GM21367 (cell line): Measurements from ENCODE around the gene GCFC2.

Experiments
- ATAC-seq: cut with Tn5 transposase; IDR thresholded peaks from one replicate; pipeline ENCODE4 v1.9.1; 2021; ENCODE audit not compliant: unreplicated experiment

The GCFC2 gene

DNA sequence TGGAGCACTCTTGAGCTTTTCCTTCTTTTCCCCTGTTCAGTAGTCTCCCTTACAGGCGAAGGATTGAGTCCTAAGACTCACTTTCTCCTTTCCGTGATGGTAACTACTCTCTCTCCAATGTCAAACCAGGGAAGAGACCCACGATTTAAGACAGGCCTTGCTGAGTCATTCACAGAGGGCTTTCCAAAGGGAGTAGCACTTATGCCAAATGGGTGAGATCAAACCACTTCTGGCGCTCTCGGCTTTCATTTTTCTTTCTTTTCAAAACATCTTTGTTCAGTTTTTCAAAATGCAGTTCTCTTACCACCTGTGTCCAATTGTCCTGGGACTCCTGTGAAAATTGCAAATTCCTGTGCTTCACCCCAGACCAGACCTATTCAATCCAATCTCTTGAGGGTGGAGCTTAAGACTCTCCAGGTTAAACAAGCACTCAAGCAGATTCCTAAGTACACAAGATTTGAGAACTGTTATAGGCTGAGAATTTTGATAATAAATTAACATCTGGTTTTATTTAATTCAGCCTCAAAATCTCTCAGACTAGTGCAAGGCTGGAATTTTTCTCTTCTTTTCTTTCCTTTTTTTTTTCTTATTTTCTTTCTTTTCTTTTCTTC, 78.5 kb downstream of the GCFC2 start:
- no peak for ATAC-seq

DNA sequence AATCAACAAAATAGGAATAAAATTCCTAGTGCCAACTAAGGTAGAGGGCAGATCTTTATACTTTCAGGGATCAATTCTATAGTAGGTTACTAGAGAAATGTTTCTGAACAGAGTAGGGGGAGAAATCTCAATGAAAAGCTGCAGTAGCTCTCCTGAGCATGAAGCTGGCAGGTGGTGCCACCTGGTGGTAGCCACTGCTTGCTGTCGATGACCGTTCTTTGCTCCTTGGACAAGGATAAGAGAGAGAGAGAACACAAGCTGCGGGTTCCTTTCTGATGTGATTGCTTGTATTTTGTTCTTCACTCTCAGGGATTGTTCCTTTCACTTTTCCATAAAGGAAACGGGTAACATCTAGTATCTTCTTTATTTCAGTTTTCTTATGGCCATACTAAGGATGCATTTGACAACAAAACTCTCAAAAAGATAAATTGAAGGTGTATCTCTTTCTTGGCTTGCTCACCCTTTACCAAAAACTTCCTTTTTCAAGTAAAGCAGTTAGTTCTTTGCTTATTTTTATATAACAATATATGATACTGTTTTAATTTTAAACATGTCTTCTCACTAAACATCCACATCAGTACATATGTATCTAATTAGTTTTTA, 82.7 kb downstream of the GCFC2 start:
- ATAC-seq: peak; percentile 97

DNA sequence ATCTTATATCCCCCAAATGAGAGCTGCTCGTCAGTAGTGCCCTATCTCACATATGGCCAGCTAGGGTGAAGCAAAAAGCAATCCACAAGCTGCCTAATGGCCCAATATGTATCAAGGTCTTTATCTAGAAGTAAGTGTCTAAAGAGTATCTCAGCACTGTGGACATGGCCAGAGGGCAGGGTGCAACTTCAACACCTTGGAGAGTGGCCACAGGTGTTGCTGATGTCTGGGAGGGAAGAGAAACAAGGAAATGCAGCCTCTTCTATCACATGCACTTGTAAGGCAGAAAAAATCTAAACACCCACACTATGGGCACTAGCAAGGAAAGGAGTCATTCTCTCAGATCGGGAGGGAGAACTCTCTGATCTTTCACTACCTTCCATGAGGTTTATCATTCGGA, 87.8 kb downstream of the GCFC2 start:
- no peak for ATAC-seq

DNA sequence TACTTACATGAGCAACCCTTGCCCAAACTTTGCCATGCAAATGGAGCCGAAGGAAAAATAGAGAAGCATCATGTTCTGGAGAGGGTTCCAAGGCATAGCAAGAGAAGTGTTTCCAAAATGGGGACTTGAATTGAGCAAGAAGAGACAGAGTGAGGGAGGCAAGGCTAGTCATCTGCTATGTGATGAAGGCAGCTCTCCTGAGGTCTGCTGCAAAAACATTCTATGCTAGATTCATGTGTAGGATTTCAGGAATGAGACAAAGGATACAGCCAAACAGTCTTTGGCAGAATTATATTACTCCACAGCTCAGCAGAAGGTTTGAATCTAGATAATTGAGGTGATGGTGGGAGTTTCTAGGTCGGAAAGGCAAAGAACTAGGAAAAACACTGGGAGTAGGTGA, 88.2 kb downstream of the GCFC2 start:
- ATAC-seq: no peak

DNA sequence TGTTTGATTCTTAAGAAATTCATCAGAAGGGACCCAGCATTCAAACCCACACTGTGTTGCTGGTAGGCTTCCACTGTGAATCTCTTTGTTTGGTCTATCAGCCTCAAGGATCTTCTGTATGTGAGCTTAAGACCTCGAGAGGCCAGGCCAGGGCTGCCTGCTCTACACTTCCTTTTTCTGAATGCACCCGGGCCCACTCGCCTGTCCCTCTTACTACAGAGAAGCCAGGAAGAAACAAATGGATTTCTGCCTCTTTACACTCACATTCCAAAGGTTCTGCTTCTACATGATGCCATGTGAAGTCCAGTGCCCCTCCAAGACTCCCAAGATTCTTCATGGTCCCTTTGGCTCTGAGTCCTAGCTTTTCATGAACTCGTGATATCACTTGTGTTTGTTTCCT, 89.5 kb downstream of the GCFC2 start:
- no peak for ATAC-seq

DNA sequence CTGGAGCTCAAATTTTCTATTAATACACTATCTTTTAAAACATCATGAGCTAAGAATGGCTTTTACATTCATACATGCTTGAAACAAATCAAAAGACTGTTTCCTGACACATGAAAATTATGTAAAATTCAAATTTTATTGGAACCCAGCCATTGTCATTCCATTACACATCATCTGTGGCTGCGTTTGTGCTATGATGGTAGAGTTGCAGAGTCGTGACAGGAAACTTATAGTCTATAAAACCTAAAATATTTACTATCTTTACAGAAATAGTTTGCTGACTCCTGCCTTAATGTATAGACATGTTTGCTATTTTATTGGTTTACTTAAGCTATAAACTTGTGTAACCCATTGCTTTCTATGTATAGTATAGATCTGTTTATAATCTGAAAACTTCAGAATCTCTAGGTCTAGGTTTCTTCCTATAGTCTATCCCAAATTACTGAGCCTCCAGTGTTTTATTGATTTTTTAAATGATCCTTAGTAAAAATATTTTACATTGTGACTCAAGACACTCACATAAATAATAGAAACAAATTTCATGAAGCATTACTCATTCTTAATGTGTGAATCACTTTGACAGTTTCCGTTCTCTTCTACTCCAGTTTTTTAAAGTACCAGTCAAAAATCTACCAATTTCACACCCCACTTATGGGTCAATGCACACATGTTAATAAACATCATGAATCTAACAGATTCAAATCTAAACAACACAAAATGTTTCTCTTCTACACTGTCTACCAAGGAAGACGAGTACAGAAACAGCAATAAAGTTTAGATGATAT, 90.6 kb downstream of the GCFC2 start:
- no peak for ATAC-seq

DNA sequence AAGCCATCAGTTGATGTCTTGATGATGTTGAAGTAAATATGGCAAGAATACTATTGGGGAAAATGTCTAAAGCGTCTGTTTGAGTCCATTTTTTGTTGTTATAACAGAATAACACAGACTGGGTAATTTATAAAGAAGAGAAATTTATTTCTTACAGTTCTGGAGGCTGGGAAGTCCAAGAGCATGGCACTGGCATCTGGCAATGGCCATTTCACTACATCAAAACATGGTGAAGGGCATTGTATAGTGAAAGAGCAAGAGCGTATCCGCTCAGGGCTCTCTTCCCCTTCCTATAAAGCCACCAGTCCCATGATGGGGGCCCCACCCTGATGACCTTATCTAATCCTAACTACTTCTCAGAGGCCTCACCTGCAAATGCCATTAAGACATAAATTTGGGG, 93.8 kb downstream of the GCFC2 start:
- no peak for ATAC-seq

DNA sequence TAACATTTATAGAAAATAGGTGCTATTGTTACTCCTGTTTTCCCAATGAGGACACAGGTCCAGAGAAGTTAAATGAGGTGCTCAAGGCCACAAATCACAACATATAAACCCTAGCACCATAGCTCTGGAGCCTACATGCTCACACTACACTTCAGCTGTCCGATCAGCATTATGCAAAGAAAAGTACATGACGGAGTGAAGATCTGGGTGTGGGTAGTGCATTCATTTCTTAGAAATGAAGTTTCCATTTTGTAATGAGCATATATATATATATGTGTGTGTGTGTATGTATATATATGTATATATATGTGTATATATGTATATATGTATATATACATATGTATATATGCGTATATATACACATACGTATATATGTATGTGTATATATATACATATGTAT, 94.3 kb downstream of the GCFC2 start:
- no peak for ATAC-seq

DNA sequence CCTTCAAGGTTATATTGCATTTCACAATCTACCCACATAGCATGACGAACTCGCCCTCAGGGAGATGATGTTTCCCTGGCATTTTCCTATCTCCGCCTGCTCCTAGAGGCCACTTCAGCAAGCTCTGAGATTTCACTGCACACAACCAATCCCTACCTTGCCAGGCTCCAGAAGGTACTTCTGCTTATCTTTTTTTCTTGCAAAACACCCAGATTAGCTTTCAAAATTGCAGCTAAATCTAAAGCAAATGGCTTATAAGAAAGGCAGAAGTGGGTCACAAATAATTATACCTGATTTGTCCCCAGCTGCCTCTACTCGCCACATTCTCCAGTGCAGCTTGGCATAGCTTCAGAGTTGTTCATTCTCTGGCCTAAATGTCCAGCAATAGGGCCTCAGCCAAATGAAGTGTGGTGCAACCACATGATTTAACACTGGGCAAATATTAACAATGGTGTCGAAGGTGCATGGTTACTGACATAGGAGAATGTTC, 96.5 kb downstream of the GCFC2 start:
- ATAC-seq: no peak

DNA sequence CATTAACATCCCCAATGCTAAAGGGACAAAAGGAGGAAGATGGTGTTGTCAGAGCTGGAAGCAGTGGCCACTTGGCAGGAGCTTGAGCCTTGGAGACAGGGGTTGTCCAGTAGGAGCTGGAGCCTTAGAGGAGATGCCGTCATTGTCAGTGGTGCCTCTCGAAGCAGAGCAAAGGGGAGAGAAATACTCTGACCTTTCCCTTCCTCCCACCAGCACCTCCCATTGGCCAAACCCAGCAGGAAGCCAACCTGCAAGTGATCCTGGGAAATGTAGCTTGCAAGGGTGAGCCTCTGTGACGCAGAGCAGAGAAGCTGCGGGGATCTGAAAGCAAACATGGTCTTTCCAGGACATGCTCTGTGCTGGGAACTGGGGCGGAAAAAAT, 97.9 kb downstream of the GCFC2 start:
- ATAC-seq: no peak
